H1 (cell line): ENCODE data around the gene NINJ2. TPM values are rescaled to one million over a fixed set of nuclear protein-coding genes. Genes with fewer than 3 reads are reported as not detected.

Experiments used
- CTCF ChIA-PET: fragments of 300-600 bp; sonication (Branson Sonifier 250); formaldehyde crosslinking; loops from one replicate; lab custom pipeline; 2021; ENCODE audit not compliant: partially characterized antibody; lab: Charles Lee
- POLR2A ChIA-PET: fragments of 300-600 bp; sonication (Branson Sonifier 250); formaldehyde crosslinking; loops from one replicate; lab custom pipeline; 2021; ENCODE audit warnings: inconsistent platforms; ENCODE audit not compliant: partially characterized antibody; lab: Charles Lee
- DNase-seq, 2 experiments: peaks; one replicate each; pipeline versions ENCODE4 v3.0.0 to v3.0.0-alpha.2; 2010 to 2022; ENCODE audit warnings: low spot score in 2 of 2, low read depth in 1 of 2, mixed read lengths in 1 of 2
- FAIRE-seq: peaks from 2 replicates; lab custom pipeline; 2011; peaks lifted over from hg19 to GRCh38; lab: Jason Lieb, UNC
- H2AFZ ChIP-seq: 2 replicates; pipeline ENCODE4 v1.8.1; 2012; ENCODE audit warnings: low read length, inconsistent platforms
- H2AK5ac ChIP-seq: 2 replicates; pipeline ENCODE4 v1.6.1; 2013; ENCODE audit warnings: low read depth, low read length
- H2BK120ac ChIP-seq: replicated peaks from 2 replicates; pipeline ENCODE3; 2013; ENCODE audit warnings: low read depth, low read length, inconsistent platforms
- H2BK12ac ChIP-seq: 2 replicates; pipeline ENCODE4 v1.6.1; 2013; ENCODE audit warnings: low read depth, low read length
- H2BK15ac ChIP-seq: 2 replicates; pipeline ENCODE4 v1.6.1; 2013; ENCODE audit warnings: low read length
- H2BK20ac ChIP-seq: 2 replicates; pipeline ENCODE4 v1.6.1; 2013; ENCODE audit warnings: low read length
- H2BK5ac ChIP-seq: 2 replicates; pipeline ENCODE4 v1.6.1; 2013; ENCODE audit warnings: low read depth, low read length
- H3K14ac ChIP-seq: 2 replicates; pipeline ENCODE4 v1.6.1; 2013; ENCODE audit warnings: inconsistent platforms; ENCODE audit not compliant: insufficient read length
- H3K18ac ChIP-seq: 2 replicates; pipeline ENCODE4 v1.6.1; 2013; ENCODE audit warnings: low read length; ENCODE audit errors: extremely low read depth
- H3K23ac ChIP-seq: 2 replicates; pipeline ENCODE4 v1.6.1; 2013; ENCODE audit warnings: inconsistent platforms; ENCODE audit not compliant: insufficient read length
- H3K23me2 ChIP-seq: 2 replicates; pipeline ENCODE4 v1.6.1; 2013; ENCODE audit warnings: low read depth, low read length
- H3K27ac ChIP-seq: 2 replicates; pipeline ENCODE4 v1.6.1; 2011; ENCODE audit warnings: low read depth, low read length, inconsistent platforms
- H3K27me3 ChIP-seq, 4 experiments: replicated peaks in 1 of 4; 1 replicate in 1 of 4; 2 replicates in 3 of 4; pipeline versions ENCODE4 v1.6.1 to v1.8.1; 2011 to 2013; ENCODE audit warnings: low read length in 3 of 4, mild to moderate bottlenecking in 3 of 4, inconsistent platforms in 2 of 4, mixed read lengths in 2 of 4, moderate library complexity in 1 of 4; ENCODE audit not compliant: control insufficient read depth in 3 of 4, insufficient read depth in 3 of 4; ENCODE audit errors: extremely low read depth in 1 of 4
- H3K36me3 ChIP-seq, 4 experiments: 2 replicates each; pipeline versions ENCODE4 v1.6.1 to v1.8.1; 2011 to 2013; ENCODE audit warnings: mild to moderate bottlenecking in 4 of 4, low read length in 3 of 4, moderate library complexity in 2 of 4, control low read depth in 1 of 4, inconsistent platforms in 1 of 4; ENCODE audit not compliant: insufficient read depth in 4 of 4, control insufficient read depth in 2 of 4
- H3K4ac ChIP-seq: replicated peaks from 2 replicates; pipeline ENCODE3; 2013; ENCODE audit warnings: low read length, low read depth, mixed read lengths, inconsistent platforms; ENCODE audit not compliant: insufficient read length
- H3K4me1 ChIP-seq, 4 experiments: replicated peaks in 1 of 4; 1 replicate in 1 of 4; 2 replicates in 3 of 4; pipeline versions ENCODE4 v1.6.1 to v1.8.1; 2011 to 2013; ENCODE audit warnings: low read length in 3 of 4, inconsistent platforms in 2 of 4, mixed read lengths in 1 of 4; ENCODE audit not compliant: insufficient read depth in 4 of 4, control insufficient read depth in 3 of 4
- H3K4me2 ChIP-seq, 2 experiments: 2 replicates each; pipeline versions ENCODE4 v1.6.1 to v1.8.1; 2011 to 2013; ENCODE audit warnings: low read depth in 2 of 2, low read length in 2 of 2, control low read depth in 1 of 2, inconsistent platforms in 1 of 2, mild to moderate bottlenecking in 1 of 2; ENCODE audit not compliant: insufficient read depth in 1 of 2
- H3K4me3 ChIP-seq, 4 experiments: fragments of 200-600, 300-600 bp in 1 of 4; sonication (generic), shearing (Covaris generic), sonication (Bioruptor Twin) in 1 of 4; 2 replicates each; pipeline versions ENCODE4 v1.5.1 to v1.8.1; 2011 to 2016; ENCODE audit warnings: low read length in 4 of 4, low read depth in 3 of 4, control low read depth in 2 of 4, inconsistent platforms in 2 of 4, mild to moderate bottlenecking in 2 of 4, mixed read lengths in 1 of 4, moderate library complexity in 1 of 4; ENCODE audit not compliant: insufficient read depth in 2 of 4; ENCODE audit errors: extremely low read depth in 1 of 4
- H3K56ac ChIP-seq: replicated peaks from 2 replicates; pipeline ENCODE3; 2013; ENCODE audit warnings: low read depth, mild to moderate bottlenecking, mixed read lengths, low read length, inconsistent platforms; ENCODE audit not compliant: insufficient read length
- H3K79me1 ChIP-seq: 2 replicates; pipeline ENCODE4 v1.6.1; 2013; ENCODE audit warnings: low read depth, low read length, control low read depth
- H3K79me2 ChIP-seq, 2 experiments: 2 replicates each; pipeline versions ENCODE4 v1.6.1 to v1.8.1; 2012 to 2013; ENCODE audit warnings: low read length in 2 of 2, mild to moderate bottlenecking in 2 of 2, inconsistent platforms in 1 of 2; ENCODE audit not compliant: insufficient read depth in 2 of 2, control insufficient read depth in 1 of 2
- H3K9ac ChIP-seq, 4 experiments: replicated peaks in 1 of 4; 1 replicate in 1 of 4; 2 replicates in 3 of 4; pipeline versions ENCODE4 v1.6.1 to v1.8.1; 2011 to 2013; ENCODE audit warnings: low read depth in 3 of 4, low read length in 3 of 4, control low read depth in 2 of 4, mild to moderate bottlenecking in 2 of 4, moderate library complexity in 2 of 4, inconsistent platforms in 1 of 4; ENCODE audit errors: extremely low read depth in 1 of 4
- H3K9me3 ChIP-seq, 2 experiments: 2 replicates each; pipeline versions ENCODE4 v1.6.1 to v1.8.1; 2012 to 2013; ENCODE audit warnings: mild to moderate bottlenecking in 2 of 2, moderate library complexity in 2 of 2, control low read depth in 1 of 2, inconsistent platforms in 1 of 2, low read depth in 1 of 2, low read length in 1 of 2, mixed read lengths in 1 of 2; ENCODE audit not compliant: insufficient read depth in 2 of 2
- H4K20me1 ChIP-seq, 2 experiments: replicated peaks in 1 of 2; 2 replicates each; pipeline versions ENCODE3 to v1.8.1; 2011 to 2013; ENCODE audit warnings: inconsistent platforms in 2 of 2, low read length in 2 of 2, mild to moderate bottlenecking in 1 of 2; ENCODE audit not compliant: insufficient read depth in 2 of 2, control insufficient read depth in 1 of 2
- H4K5ac ChIP-seq: 2 replicates; pipeline ENCODE4 v1.6.1; 2013; ENCODE audit warnings: low read length, low read depth, mixed read lengths, inconsistent platforms; ENCODE audit not compliant: insufficient read length
- H4K8ac ChIP-seq: 2 replicates; pipeline ENCODE4 v1.8.0; 2013; ENCODE audit warnings: mild to moderate bottlenecking, moderate library complexity, low read length, inconsistent platforms; ENCODE audit not compliant: insufficient read depth; ENCODE audit errors: extremely low read depth
- H4K91ac ChIP-seq: replicated peaks from 2 replicates; pipeline ENCODE3; 2013; ENCODE audit warnings: low read length, mixed read lengths, inconsistent platforms; ENCODE audit not compliant: insufficient read length
- CTBP2 ChIP-seq: IDR thresholded peaks from 2 replicates; pipeline ENCODE4 v1.7.0; 2011; ENCODE audit warnings: borderline replicate concordance, mild to moderate bottlenecking, moderate library complexity, mixed read lengths, low read length; ENCODE audit not compliant: insufficient read depth, insufficient read length
- GTF2F1 ChIP-seq: IDR thresholded peaks from 2 replicates; pipeline ENCODE4 v1.6.1; 2012; ENCODE audit warnings: low read depth, low read length, improper control_type of control experiment, borderline replicate concordance
- SIX5 ChIP-seq: IDR thresholded peaks from 2 replicates; pipeline ENCODE4 v1.6.1; 2011; ENCODE audit warnings: mild to moderate bottlenecking, low read depth, low read length
- TEAD4 ChIP-seq: IDR thresholded peaks from 2 replicates; pipeline ENCODE4 v1.6.1; 2012; ENCODE audit warnings: low read depth, low read length, inconsistent platforms, mixed read lengths
- WGBS, 2 experiments: shearing (Covaris generic) in 1 of 2; methylation state at CpG; one replicate each; pipeline versions ENCODE4 v1.1.6 to v1.1.7; 2013 to 2015; ENCODE audit warnings: low lambda C conversion rate in 2 of 2, mixed read lengths in 2 of 2, inconsistent platforms in 1 of 2, low coverage in 1 of 2, missing lambda C conversion rate in 1 of 2; ENCODE audit not compliant: insufficient replicate concordance in 2 of 2, insufficient coverage in 1 of 2, insufficient read length in 1 of 2; ENCODE audit errors: extremely low coverage in 1 of 2, missing lambda C conversion rate in 1 of 2; 5-methylcytosine and 5-hydroxymethylcytosine counted together
- polyA plus RNA-seq, 7 experiments: library from polyadenylated mRNA; depleted of rRNA in 3 of 7; stranded (reverse) in 5 of 7; unstranded in 2 of 7; fragments of >200 nt in 5 of 7; fragments of 200-250 nt in 2 of 7; gene quantifications; 1 replicate in 5 of 7; 2 replicates in 1 of 7; 4 replicates in 1 of 7; pipeline versions ENCODE4 v1.2.1 to v1.2.3, GENCODE V29; 2011 to 2013; ENCODE audit warnings: missing spikeins in 2 of 7, mixed read lengths in 2 of 7
- total RNA-seq: library from RNA; stranded (reverse); fragmentation: NEBNext Ultra II Directional; extraction: Animal tissue kit (Norgen Biotek cat#: 25700); gene quantifications from 2 replicates; pipeline ENCODE4 v1.2.1, GENCODE V29; 2021

The NINJ2 gene
- total and polyA plus RNA-seq, 2 of the 8 experiments (the other 6 are each of a cell fraction or from before 2014, with no cell fraction given): 1.4 TPM; not detected in 1

DNA sequence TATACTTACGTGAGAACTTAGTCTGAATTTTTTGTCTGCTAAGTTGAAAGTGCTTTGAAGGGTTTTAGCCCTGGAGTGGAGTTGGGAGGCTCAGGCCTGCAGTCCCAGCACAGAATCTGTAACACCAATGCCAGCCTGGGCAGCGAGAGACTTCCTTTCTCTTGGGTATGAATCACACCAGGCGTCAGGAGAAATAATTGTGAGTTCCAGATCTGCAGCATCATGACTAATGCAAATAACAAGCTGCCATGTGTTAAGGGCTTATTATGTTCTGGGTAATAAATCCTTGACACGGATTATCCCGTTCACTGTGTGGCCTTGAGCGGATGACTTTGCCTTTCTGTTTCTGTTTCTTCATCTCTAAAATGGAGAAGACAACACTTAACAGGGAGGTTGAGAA, 132.9 kb downstream of the NINJ2 start:
- no peak for DNase-seq
- no peak overlapping the region for H3K27ac ChIP-seq
- H3K18ac ChIP-seq: no peak overlapping the region
- WGBS, 2 experiments: 91% methylated on average over 6 of the region's 6 CpGs; no CpG with 5 or more reads in 1 of the 2 experiments
- H2BK20ac ChIP-seq: no peak overlapping the region
- H2BK120ac ChIP-seq: no peak overlapping the region
- ChIA-PET CTCF (interaction anchor here (0.7 to 5.3 kb wide), 7 partner anchors 8 to 81 kb away, joined by 3 to 37 read pairs (median 6); no protein-coding TSS in a partner anchor), POLR2A (interaction anchor here (1.4 kb wide), 1 partner anchor 57 kb away, joined by 4 read pairs; no protein-coding TSS in a partner anchor)
- no peaks in the 10 kb centered on the region for H3K23me2 ChIP-seq
- H3K23ac ChIP-seq: no peak overlapping the region
- no peak overlapping the region for H3K56ac ChIP-seq
- no peak overlapping the region for H3K4me3 ChIP-seq
- H2BK5ac ChIP-seq: no peak overlapping the region
- H4K91ac ChIP-seq: no peak overlapping the region
- peaks cover 3% of the 10 kb centered on the region for H3K79me1 ChIP-seq
- no peak overlapping the region for H2BK12ac ChIP-seq
- peaks cover 10 to 15% of the 10 kb centered on the region in 2 experiments; a peak in 3 of 4 replicates for H3K9me3 ChIP-seq
- H2AFZ ChIP-seq: no peak overlapping the region
- no peak overlapping the region for H3K9ac ChIP-seq
- H2AK5ac ChIP-seq: no peak overlapping the region
- H4K8ac ChIP-seq: no peak overlapping the region
- H4K20me1 ChIP-seq: no peaks in the 10 kb centered on the region
- no peaks in the 10 kb centered on the region for H3K36me3 ChIP-seq
- H3K79me2 ChIP-seq: no peaks in the 10 kb centered on the region
- H3K4me2 ChIP-seq: no peak overlapping the region
- H2BK15ac ChIP-seq: no peak overlapping the region
- H3K27me3 ChIP-seq: no peaks in the 10 kb centered on the region
- TF ChIP-seq SIX5 (no peak), GTF2F1 (no peak), TEAD4 (no peak), CTBP2 (no peak)
- TF ChIP-seq, all 59 proteins: peak for 0
- FAIRE-seq: no peak
- H4K5ac ChIP-seq: no peak overlapping the region
- H3K4ac ChIP-seq: no peak overlapping the region
- no peak overlapping the region for H3K14ac ChIP-seq
- peaks cover 0 to 3% (median 0%) of the 10 kb centered on the region in 4 experiments; a peak in 1 of 7 replicates for H3K4me1 ChIP-seq
